Mesenchymal stem cell (in vitro differentiated cells and primary cell): ENCODE data around the gene ZCWPW1.

ENCODE experiments used
- DNase-seq: peaks from one replicate; pipeline ENCODE4 v3.0.0-alpha.2; 2013
- H2AFZ ChIP-seq: one replicate; pipeline ENCODE4 v1.6.1; 2013; ENCODE audit warnings: low read depth, mild to moderate bottlenecking, control low read depth, inconsistent platforms, low read length, moderate library complexity
- H2AK5ac ChIP-seq: 2 replicates; pipeline ENCODE4 v1.6.1; 2013; ENCODE audit warnings: low read length, moderate library complexity, mild to moderate bottlenecking, inconsistent platforms; ENCODE audit not compliant: severe bottlenecking
- H2BK120ac ChIP-seq: one replicate; pipeline ENCODE4 v1.6.1; 2013; ENCODE audit warnings: low read depth, mild to moderate bottlenecking, inconsistent platforms, low read length, moderate library complexity
- H2BK12ac ChIP-seq, 2 experiments: one replicate each; pipeline ENCODE4 v1.6.1; 2013; ENCODE audit warnings: inconsistent platforms in 2 of 2, low read length in 2 of 2, mild to moderate bottlenecking in 2 of 2, moderate library complexity in 2 of 2, control low read depth in 1 of 2
- H2BK15ac ChIP-seq: one replicate; pipeline ENCODE4 v1.6.1; 2013; ENCODE audit warnings: mild to moderate bottlenecking, low read depth, inconsistent platforms; ENCODE audit not compliant: poor library complexity, severe bottlenecking
- H2BK5ac ChIP-seq: 2 replicates; pipeline ENCODE4 v1.6.1; 2013; ENCODE audit warnings: low read depth, mild to moderate bottlenecking, low read length, control low read depth, inconsistent platforms; ENCODE audit not compliant: poor library complexity, severe bottlenecking
- H3K14ac ChIP-seq, 2 experiments: one replicate each; pipeline ENCODE4 v1.6.1; 2013; ENCODE audit warnings: inconsistent platforms in 2 of 2, low read length in 2 of 2, control low read depth in 1 of 2, mild to moderate bottlenecking in 1 of 2, moderate library complexity in 1 of 2
- H3K18ac ChIP-seq, 2 experiments: one replicate each; pipeline ENCODE4 v1.6.1; 2013; ENCODE audit warnings: inconsistent platforms in 2 of 2, low read length in 2 of 2, control low read depth in 1 of 2, low read depth in 1 of 2, mild to moderate bottlenecking in 1 of 2
- H3K23ac ChIP-seq, 2 experiments: one replicate each; pipeline ENCODE4 v1.6.1; 2013; ENCODE audit warnings: inconsistent platforms in 2 of 2, low read length in 2 of 2, mild to moderate bottlenecking in 2 of 2, moderate library complexity in 2 of 2, control low read depth in 1 of 2
- H3K27ac ChIP-seq: 2 replicates; pipeline ENCODE4 v1.5.1; 2013; ENCODE audit warnings: mild to moderate bottlenecking, moderate library complexity, low read length, control low read depth, inconsistent platforms; ENCODE audit not compliant: poor library complexity, severe bottlenecking
- H3K27me3 ChIP-seq, 2 experiments: 2 replicates each; pipeline versions ENCODE4 v1.6.1 to v1.7.0; 2013; ENCODE audit warnings: low read length in 2 of 2, mild to moderate bottlenecking in 2 of 2, moderate library complexity in 2 of 2, control low read depth in 1 of 2, inconsistent platforms in 1 of 2; ENCODE audit not compliant: control insufficient read depth in 1 of 2, insufficient read depth in 1 of 2
- H3K36me3 ChIP-seq, 2 experiments: 2 replicates each; pipeline versions ENCODE4 v1.6.1 to v1.7.0; 2013; ENCODE audit warnings: low read length in 2 of 2, control low read depth in 1 of 2, inconsistent platforms in 1 of 2, low read depth in 1 of 2, mild to moderate bottlenecking in 1 of 2; ENCODE audit not compliant: insufficient read depth in 2 of 2, control insufficient read depth in 1 of 2
- H3K4ac ChIP-seq, 2 experiments: one replicate each; pipeline ENCODE4 v1.6.1; 2013; ENCODE audit warnings: inconsistent platforms in 2 of 2, low read length in 2 of 2, mild to moderate bottlenecking in 2 of 2, moderate library complexity in 2 of 2, control low read depth in 1 of 2, low read depth in 1 of 2
- H3K4me1 ChIP-seq: 2 replicates; pipeline ENCODE4 v1.6.1; 2013; ENCODE audit warnings: low read depth, low read length, control low read depth; ENCODE audit not compliant: control insufficient read depth, insufficient read depth
- H3K4me2 ChIP-seq: 2 replicates; pipeline ENCODE4 v1.6.1; 2013; ENCODE audit warnings: low read length, mild to moderate bottlenecking, inconsistent platforms; ENCODE audit not compliant: poor library complexity, severe bottlenecking
- H3K4me3 ChIP-seq, 2 experiments: 2 replicates each; pipeline versions ENCODE4 v1.5.1 to v1.7.0; 2013; ENCODE audit warnings: low read length in 2 of 2, mild to moderate bottlenecking in 2 of 2, control low read depth in 1 of 2, low read depth in 1 of 2; ENCODE audit not compliant: insufficient read depth in 1 of 2
- H3K79me1 ChIP-seq: replicated peaks from 2 replicates; pipeline ENCODE4 v1.6.1; 2013; ENCODE audit warnings: mild to moderate bottlenecking, control low read depth, low read length, inconsistent platforms; ENCODE audit not compliant: poor library complexity, severe bottlenecking
- H3K9ac ChIP-seq: 2 replicates; pipeline ENCODE4 v1.7.0; 2013; ENCODE audit warnings: mild to moderate bottlenecking, low read length, moderate library complexity
- H3K9me3 ChIP-seq: 2 replicates; pipeline ENCODE4 v1.7.0; 2013; ENCODE audit warnings: mild to moderate bottlenecking, low read length; ENCODE audit not compliant: control insufficient read depth
- H4K8ac ChIP-seq: one replicate; pipeline ENCODE4 v1.6.1; 2013; ENCODE audit warnings: inconsistent platforms, mild to moderate bottlenecking, low read length, moderate library complexity
- H4K91ac ChIP-seq: one replicate; pipeline ENCODE4 v1.6.1; 2013; ENCODE audit warnings: mild to moderate bottlenecking, low read length, inconsistent platforms
- WGBS: methylation state at CpG from one replicate; pipeline ENCODE4 v1.1.7; 2013; ENCODE audit warnings: mixed read lengths; 5-methylcytosine and 5-hydroxymethylcytosine counted together

The ZCWPW1 gene

DNA sequence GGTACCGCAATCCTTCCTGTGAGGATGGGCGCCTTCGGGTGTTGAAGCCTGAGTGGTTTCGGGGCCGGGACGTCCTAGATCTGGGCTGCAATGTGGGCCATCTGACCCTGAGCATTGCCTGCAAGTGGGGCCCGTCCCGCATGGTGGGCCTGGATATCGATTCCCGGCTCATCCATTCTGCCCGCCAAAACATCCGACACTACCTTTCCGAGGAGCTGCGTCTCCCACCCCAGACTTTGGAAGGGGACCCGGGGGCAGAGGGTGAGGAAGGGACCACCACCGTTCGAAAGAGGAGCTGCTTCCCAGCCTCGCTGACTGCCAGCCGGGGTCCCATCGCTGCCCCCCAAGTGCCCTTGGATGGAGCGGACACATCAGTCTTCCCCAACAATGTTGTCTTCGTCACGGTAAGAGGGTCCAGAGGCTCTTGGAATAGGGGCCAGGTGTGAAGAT, 2.8 kb upstream of the ZCWPW1 start:
- H3K4me1 ChIP-seq: peaks cover 29% of the 10 kb centered on the region
- no peak overlapping the region for H3K23ac ChIP-seq
- H3K14ac ChIP-seq: no peak overlapping the region
- no peak overlapping the region for H2BK12ac ChIP-seq
- no peak for DNase-seq
- no peak overlapping the region for H3K4ac ChIP-seq
- no peak overlapping the region for H3K27ac ChIP-seq
- H3K4me2 ChIP-seq: no peak overlapping the region
- no peak overlapping the region for H3K18ac ChIP-seq
- no peak overlapping the region for H2BK5ac ChIP-seq
- H2AFZ ChIP-seq: no peak overlapping the region
- H3K4me3 ChIP-seq: peak overlapping the region in 1 of 2 experiments; percentile 90
- H4K91ac ChIP-seq: peak overlapping the region; percentile 43
- H3K27me3 ChIP-seq: no peaks in the 10 kb centered on the region
- no peak overlapping the region for H2BK15ac ChIP-seq
- WGBS: 99% methylated on average over 23 of the region's 23 CpGs
- H2AK5ac ChIP-seq: no peak overlapping the region
- H3K9me3 ChIP-seq: no peaks in the 10 kb centered on the region
- peak overlapping the region; percentile 99 for H3K9ac ChIP-seq
- H3K36me3 ChIP-seq: peaks cover 40 to 45% of the 10 kb centered on the region in 2 experiments
- H3K79me1 ChIP-seq: peaks cover 6% of the 10 kb centered on the region
- peak overlapping the region; percentile 53 for H4K8ac ChIP-seq
- H2BK120ac ChIP-seq: no peak overlapping the region

DNA sequence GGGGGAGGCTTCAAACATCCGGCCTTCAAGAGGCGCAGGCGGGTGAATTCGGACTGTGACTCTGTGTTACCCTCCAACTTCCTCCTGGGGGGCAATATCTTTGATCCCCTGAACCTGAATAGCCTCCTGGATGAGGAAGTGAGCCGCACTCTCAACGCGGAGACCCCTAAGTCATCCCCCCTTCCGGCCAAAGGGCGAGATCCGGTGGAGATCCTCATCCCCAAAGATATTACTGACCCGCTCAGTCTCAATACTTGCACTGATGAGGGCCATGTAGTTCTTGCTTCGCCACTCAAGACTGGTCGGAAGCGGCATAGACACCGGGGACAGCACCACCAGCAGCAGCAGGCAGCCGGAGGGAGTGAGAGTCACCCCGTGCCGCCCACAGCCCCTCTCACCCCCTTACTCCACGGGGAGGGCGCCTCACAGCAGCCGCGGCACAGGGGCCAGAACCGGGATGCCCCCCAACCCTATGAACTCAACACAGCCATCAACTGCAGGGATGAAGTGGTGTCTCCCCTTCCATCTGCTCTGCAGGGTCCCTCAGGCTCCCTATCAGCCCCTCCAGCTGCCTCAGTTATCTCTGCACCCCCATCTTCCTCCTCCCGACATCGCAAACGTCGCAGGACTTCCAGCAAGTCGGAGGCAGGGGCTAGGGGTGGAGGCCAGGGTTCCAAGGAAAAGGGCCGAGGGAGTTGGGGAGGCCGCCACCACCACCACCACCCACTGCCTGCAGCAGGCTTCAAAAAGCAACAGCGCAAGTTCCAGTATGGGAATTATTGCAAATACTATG, 2.2 kb upstream of the ZCWPW1 start:
- Histone ChIP-seq H3K27me3 (no peaks in the 10 kb centered on the region), H2AFZ (no peak overlapping the region), H2AK5ac (peak overlapping the region; percentile 72), H2BK5ac (no peak overlapping the region), H4K8ac (peak overlapping the region; percentile 71), H4K91ac (peak overlapping the region; percentile 79), H3K4me2 (peak overlapping the region; percentile 66), H3K79me1 (peaks cover 6% of the 10 kb centered on the region), H3K9ac (peak overlapping the region; percentile 99), H2BK15ac (peak overlapping the region; percentile 12), H3K9me3 (no peaks in the 10 kb centered on the region), H3K4me3 (peak overlapping the region; percentile 85 to 90), H3K23ac (peak overlapping the region in 1 of 2 experiments; percentile 17), H3K18ac (peak overlapping the region; percentile 82 to 99), H3K36me3 (peaks cover 38 to 45% of the 10 kb centered on the region in 2 experiments), H3K4ac (peak overlapping the region; percentile 60 to 97), H2BK120ac (peak overlapping the region; percentile 98), H3K4me1 (peaks cover 29% of the 10 kb centered on the region), H3K27ac (peak overlapping the region; percentile 64), H2BK12ac (peak overlapping the region in 1 of 2 experiments; percentile 59), H3K14ac (peak overlapping the region in 1 of 2 experiments; percentile 89)
- no peak for DNase-seq
- WGBS: 49% methylated on average over 27 of the region's 31 CpGs

DNA sequence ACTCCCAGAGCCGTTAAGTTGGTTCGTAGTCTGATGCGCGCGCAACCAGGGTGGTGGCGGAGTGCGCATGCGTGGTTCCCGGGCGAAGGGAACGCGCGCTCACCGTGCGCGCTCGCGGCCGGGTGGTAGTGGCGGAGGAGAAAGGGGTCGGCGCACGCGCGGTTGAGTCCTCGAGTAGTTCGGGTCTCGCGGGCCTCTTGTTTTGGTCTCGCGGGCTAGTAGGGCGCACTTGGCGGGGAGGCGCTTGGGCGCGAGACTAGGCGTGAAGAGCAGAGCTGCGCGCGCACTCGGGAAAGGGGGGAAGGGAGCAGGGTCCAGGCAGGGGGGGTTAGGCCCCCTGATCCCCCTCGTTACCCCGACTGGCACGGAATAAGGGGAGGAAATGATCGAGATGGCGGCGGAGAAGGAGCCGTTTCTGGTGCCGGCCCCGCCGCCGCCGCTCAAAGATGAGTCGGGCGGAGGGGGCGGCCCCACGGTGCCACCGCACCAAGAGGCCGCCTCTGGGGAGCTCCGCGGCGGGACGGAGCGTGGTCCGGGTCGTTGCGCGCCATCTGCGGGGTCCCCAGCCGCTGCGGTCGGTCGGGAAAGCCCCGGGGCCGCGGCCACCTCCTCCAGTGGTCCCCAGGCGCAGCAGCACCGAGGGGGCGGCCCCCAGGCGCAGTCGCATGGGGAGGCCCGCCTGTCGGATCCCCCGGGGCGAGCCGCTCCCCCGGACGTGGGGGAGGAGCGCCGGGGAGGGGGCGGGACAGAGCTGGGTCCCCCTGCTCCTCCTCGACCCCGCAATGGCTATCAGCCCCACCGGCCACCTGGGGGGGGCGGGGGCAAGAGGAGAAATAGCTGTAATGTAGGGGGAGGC, 1.4 kb upstream of the ZCWPW1 start, which contains the start of gene MEPCE:
Gene MEPCE, plus strand, starts transcription at position 195 of the 856 bp plus-strand sequence. Its CDS starts 188 bp downstream, at position 383.
- Histone ChIP-seq H3K4me3 (peak within 1 kb of the TSS; percentile 85 to 90), H3K4me2 (peak within 1 kb of the TSS; percentile 66), H3K14ac (peak within 1 kb of the TSS; percentile 89 to 97), H4K8ac (peak within 1 kb of the TSS; percentile 99), H3K9me3 (no peaks in the 10 kb centered on the region), H2BK12ac (peak within 1 kb of the TSS; percentile 57 to 59), H3K4ac (peak within 1 kb of the TSS; percentile 81 to 97), H3K27me3 (no peaks in the 10 kb centered on the region), H2BK120ac (peak within 1 kb of the TSS; percentile 98), H4K91ac (peak within 1 kb of the TSS; percentile 100), H3K79me1 (peaks cover 6% of the 10 kb centered on the region), H3K18ac (peak within 1 kb of the TSS; percentile 97 to 99), H2BK15ac (peak within 1 kb of the TSS; percentile 100), H3K9ac (peak within 1 kb of the TSS; percentile 99), H2AK5ac (peak within 1 kb of the TSS; percentile 86), H3K36me3 (peaks cover 35 to 42% of the 10 kb centered on the region in 2 experiments), H3K23ac (peak within 1 kb of the TSS in 1 of 2 experiments; percentile 17), H2AFZ (peak within 1 kb of the TSS; percentile 36), H3K27ac (peak within 1 kb of the TSS; percentile 100), H2BK5ac (peak within 1 kb of the TSS; percentile 99), H3K4me1 (peaks cover 24% of the 10 kb centered on the region)
- WGBS: under 1% methylated on average over 69 of the region's 95 CpGs
- DNase-seq: peak; percentile 98
